Measurements from ENCODE around the gene RPP30.
A peak's percentile ranks its signal among the peaks of the same experiment; 100 is the strongest.

The RPP30 gene

GRCh38 chr10:90916392-90917237 lies 44.8 kb downstream of the RPP30 start:
- no peak for DNase-seq

GRCh38 chr10:90917238-90917967 lies 45.6 kb downstream of the RPP30 start:
- no peak for DNase-seq

- DNase-seq = no peak
Observed at GRCh38 chr10:90917968-90918318, 46.2 kb downstream of the RPP30 start.

GRCh38 chr10:90919683-90920574 lies 48.2 kb downstream of the RPP30 start:
- no peak for DNase-seq

GRCh38 chr10:90920986-90921666 lies 49.4 kb downstream of the RPP30 start, which contains the start of gene ANKRD1:
Gene ANKRD1 (minus strand): TSS chr10:90921087. CDS start chr10:90921027, 60 bp downstream.
- peak; percentile 8 for DNase-seq

- DNase-seq = no peak
Observed at GRCh38 chr10:90921906-90922305, 50.1 kb downstream of the RPP30 start.

- DNase-seq = no peak
Observed at GRCh38 chr10:90923111-90923731, 51.4 kb downstream of the RPP30 start.

GRCh38 chr10:90924552-90924951 lies 52.8 kb downstream of the RPP30 start:
- no peak for DNase-seq

GRCh38 chr10:90925079-90926029 lies 53.6 kb downstream of the RPP30 start:
- no peak for DNase-seq

GRCh38 chr10:90927293-90927692 lies 55.5 kb downstream of the RPP30 start:
- no peak for DNase-seq

- DNase-seq = no peak
Observed at GRCh38 chr10:90929179-90929578, 57.4 kb downstream of the RPP30 start.

GRCh38 chr10:90930070-90930837 lies 58.5 kb downstream of the RPP30 start:
- DNase-seq = peak; percentile 57

- DNase-seq = peak; percentile 35
Observed at GRCh38 chr10:90930971-90931871, 59.4 kb downstream of the RPP30 start.

- no peak for DNase-seq
Observed at GRCh38 chr10:90935581-90936275, 64.0 kb downstream of the RPP30 start.

- no peak for DNase-seq
Observed at GRCh38 chr10:90936276-90936659, 64.5 kb downstream of the RPP30 start.

- DNase-seq = no peak
Observed at GRCh38 chr10:90937645-90938258, 66.0 kb downstream of the RPP30 start.

GRCh38 chr10:90939116-90939515 lies 67.3 kb downstream of the RPP30 start:
- DNase-seq = no peak

Data from right kidney (tissue), 1 donor.